HUDEP-2 (cell line): ENCODE measurements around the gene RPL13A.

ENCODE experiments used
- DNase-seq, 76 experiments: peaks; one replicate each; lab custom pipeline; 2025; ENCODE audit not compliant: unreplicated experiment in 76 of 76; lab: John Stamatoyannopoulos, UW

The RPL13A gene

DNA sequence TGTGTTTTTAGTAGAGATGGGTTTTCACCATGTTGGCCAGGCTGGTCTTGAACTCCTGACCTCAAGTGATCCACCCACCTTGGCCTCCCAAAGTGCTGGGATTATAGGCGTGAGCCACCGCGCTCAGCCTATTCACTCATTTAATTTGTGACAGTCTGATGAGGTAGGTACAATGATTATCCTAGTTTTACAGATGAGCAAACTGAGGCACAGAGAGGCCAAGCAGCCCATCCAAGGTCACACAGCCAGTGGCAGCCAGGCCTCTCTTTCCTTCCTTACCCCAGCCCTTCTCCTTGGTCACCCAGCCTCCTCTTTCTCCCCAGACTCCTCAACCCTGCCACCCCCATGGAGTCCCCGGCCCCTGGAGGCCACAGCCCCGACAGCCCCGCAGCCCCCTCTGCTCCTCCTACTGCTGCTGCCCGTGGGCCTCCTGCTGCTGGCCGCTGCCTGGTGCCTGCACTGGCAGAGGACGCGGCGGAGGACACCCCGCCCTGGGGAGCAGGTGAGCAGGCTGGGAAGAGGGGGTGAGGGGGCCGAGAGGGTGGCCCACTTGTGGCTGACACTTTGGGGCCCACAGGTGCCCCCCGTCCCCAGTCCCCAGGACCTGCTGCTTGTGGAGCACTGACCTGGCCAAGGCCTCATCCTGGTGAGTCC lies 7.3 kb upstream of the RPL13A start:
- DNase-seq = no peak

DNA sequence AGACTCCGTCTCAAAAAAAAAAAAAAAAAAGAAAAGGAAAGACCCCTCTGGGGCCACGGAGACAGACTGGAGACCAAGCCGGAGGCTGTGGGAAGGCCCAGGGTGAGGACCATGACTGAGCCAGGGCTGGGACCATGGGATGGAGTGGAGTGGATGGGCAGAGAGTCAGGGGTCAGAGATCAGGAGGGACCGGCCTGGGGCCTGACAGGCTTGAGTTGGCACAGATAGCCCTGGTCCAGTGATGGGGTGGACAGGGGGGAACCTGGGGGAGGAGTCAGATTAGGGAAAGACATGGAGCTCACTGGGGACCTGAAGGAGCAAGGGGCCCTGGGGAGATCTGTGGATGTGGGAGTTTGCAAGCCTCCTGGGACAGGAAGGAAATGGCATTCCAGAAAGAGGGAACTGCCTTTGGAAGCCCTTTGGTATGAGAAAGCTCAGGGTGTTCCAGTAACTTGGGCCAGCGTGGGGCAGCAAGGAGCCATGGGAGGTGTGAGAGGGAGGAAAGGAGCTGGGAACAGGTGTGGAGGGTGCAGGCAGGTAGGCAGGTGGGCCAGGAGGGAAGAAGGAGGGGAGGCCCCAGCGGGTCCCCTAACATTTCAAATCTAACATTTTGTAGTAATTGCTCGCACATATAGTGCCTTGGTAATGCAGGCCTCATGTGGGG lies 6.3 kb upstream of the RPL13A start:
- no peak for DNase-seq

DNA sequence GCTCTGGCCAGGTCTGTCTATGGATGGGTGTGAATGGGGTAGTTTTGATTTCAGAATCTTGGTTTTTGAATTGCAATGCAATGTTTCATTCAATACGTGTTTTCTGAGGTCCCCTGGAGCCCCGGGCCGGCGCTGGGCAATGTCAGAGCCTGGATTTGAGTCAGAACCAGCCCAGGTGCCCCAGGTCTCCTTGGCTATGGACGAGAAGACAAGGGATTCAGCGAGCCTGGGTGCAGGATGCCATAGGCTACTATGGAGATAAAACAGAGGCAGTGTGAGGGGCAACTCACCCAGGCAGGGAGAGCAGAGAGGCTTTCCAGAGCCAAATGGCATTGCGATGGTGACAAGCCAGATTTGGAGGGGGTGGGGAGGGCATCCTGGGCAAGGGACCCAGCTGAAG lies 1.2 kb upstream of the RPL13A start:
- DNase-seq = no peak

DNA sequence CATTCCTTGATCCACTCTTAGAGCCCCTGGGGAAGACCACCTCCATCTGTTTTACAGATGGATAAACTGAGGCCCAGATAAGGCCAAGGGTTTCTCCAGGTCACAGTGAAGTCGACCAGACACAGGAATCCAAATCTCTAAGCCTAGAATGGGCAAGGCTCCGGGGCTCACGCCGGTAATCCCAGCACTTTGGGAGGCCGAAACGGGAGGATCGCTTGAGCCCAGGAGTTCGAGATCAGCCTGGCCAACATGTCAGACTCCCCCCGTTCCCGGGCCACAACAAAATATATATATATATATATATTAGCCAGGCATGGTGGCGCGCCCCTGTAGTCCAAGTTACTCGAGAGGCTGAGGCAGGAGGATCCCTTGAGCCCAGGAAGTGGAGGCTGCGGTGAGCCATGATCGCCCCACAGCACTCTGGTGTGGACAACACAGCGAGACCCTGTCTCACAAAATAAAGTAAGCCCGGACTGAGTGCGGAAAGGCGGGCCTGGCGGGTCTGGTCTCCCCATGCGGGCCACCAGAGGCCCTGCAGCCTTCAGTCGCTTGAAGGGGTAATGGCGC lies 615 bp upstream of the RPL13A start:
- DNase-seq = no peak

DNA sequence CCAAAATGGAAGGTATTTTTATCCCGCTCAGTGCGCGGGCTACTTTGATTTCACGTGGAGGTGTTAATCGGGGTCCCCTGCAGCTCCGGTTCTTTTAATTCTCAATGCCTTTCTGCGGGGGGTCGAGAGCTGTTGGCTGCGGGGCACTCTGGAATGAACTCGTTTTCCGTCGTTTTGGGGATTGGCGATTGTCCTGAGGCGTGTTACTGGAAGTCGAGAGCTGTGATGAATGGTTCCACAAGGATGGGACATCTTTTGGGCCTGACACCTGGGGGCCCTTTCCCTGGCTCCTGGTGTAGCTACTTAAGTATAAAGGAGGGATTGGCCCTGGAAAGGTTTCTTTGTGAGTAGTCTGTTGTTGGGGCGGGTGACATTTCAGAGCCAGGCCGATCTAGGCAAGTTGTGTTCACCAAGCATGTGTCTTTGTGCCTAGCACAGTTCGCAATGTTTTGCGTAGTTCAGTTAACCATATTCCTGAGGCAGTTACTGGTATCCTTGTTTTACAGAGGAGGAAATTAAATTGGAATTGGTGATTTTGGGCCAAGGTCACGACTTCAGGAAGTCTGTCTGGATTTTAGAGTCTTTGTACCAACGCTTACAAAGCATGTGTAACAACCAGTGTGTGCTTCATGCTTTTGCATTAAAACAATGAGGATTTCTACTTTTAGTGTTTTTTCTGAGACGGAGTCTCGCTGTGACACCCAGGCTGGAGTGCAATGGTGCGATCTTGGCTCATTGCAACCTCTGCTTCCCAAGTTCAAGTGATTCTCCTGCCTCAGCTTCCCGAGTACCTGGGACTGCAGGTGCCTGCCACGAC lies 846 bp downstream of the RPL13A start:
- peak in 13 of 76 experiments; percentile 26 to 69 (median 39) for DNase-seq

DNA sequence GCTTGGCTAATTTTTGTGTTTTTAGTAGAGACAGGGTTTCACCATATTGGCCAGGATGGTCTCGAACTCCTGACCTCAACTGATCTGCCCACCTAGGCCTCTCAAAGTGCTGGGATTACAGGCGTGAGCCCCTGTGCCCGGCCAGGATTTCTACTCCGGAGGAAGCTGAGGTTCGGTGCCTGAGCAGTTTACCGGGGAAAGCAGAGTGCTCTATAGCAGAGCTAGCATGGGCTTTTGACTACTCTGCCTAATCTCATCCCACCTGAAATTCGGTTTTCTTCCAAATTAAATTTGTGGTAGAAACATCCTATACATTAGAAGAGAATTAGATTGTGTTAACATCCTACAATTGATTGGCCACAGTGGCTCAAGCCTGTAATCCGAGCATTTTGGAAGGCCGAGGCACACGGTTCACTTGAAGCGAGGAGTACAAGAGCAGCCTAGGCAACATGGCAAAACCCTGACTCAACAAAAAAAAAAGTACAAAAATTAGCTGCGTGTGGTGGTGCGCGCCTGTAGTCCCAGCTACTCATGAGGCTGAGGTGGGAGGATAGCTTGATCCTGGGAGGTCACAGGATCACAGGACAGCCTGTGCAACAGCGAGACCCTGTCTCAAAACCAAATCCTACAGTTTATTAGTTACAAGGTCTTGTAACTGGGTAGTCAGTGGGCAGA lies 1.6 kb downstream of the RPL13A start:
- peak in 7 of 76 experiments; percentile 11 to 48 (median 30) for DNase-seq

DNA sequence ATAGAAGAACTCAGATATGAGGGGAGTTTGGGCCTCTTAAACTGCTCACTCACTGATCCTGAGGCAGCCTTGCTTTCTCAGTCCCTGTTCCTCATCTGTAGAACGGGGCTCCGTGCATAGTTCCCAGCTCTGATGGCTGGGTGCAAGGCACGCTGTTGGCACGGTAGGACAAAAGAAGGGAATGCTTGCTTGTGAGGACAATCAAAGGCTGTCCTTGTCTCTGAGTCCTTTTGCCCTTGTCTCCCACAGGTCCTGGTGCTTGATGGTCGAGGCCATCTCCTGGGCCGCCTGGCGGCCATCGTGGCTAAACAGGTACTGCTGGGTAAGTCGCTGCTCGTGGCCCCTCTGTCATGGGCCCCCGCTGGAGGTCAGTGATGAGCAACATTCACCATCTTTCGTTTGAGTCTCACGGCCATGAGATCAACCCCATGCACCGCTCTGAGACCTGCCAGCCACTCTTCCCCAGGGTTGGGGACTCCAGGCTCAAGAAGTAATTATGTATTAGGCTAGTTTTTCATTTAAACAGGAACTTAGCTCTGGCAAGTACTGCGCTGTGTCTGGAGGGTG lies 2.3 kb downstream of the RPL13A start:
- DNase-seq = peak in 53 of 76 experiments; percentile 20 to 81 (median 47)

DNA sequence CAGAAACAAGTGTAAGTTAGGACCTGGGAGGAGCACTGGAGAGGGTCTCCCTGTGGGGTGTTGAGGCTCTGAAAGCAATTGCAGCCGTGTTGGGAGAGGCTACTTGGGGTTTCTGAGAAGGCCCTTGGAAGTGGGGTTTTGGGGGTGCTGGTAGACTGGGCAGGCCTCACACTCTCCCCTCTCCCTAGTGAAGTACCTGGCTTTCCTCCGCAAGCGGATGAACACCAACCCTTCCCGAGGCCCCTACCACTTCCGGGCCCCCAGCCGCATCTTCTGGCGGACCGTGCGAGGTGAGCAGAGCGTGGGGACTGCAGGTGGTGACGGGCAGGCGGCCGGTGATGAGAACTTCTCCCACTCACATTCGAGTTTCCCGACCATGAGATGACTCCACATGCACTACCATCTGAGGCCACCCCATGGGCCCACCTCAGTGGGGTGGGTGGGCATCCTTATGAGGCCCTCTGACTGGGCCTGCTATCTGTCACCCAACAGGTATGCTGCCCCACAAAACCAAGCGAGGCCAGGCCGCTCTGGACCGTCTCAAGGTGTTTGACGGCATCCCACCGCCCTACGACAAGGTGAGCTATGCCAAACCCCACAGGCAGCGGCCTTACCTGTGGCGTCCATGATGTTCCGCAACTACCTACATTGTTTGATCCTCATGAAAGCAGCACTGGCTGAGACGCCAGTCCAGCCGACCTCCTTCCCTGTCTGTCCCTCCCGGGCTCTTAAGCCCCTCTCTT lies 3.0 kb downstream of the RPL13A start:
- no peak for DNase-seq

DNA sequence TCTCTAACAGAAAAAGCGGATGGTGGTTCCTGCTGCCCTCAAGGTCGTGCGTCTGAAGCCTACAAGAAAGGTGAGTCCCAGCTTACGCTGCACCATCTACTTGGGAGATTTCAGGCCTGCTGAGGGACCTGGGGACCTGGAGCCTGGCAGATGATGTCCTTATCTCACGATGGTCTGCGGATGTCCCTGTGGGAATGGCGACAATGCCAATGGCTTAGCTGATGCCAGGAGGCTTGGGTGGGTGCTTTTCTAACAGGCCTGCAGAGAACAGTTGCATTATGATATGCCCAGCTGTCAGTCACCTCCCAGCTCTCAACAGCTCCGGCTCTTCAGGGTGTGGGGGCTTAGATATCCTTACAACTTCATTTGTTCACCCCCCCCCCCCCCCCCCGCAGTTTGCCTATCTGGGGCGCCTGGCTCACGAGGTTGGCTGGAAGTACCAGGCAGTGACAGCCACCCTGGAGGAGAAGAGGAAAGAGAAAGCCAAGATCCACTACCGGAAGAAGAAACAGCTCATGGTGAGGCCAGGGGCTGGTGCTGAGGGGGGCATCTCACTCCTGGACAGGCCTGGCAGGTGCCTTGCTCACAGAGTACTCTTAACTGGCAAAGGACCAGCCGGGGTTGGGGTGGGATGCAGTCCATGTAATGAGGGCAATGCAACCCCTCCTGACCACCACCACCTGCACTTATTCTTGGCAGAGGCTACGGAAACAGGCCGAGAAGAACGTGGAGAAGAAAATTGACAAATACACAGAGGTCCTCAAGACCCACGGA lies 3.8 kb downstream of the RPL13A start:
- DNase-seq = no peak

DNA sequence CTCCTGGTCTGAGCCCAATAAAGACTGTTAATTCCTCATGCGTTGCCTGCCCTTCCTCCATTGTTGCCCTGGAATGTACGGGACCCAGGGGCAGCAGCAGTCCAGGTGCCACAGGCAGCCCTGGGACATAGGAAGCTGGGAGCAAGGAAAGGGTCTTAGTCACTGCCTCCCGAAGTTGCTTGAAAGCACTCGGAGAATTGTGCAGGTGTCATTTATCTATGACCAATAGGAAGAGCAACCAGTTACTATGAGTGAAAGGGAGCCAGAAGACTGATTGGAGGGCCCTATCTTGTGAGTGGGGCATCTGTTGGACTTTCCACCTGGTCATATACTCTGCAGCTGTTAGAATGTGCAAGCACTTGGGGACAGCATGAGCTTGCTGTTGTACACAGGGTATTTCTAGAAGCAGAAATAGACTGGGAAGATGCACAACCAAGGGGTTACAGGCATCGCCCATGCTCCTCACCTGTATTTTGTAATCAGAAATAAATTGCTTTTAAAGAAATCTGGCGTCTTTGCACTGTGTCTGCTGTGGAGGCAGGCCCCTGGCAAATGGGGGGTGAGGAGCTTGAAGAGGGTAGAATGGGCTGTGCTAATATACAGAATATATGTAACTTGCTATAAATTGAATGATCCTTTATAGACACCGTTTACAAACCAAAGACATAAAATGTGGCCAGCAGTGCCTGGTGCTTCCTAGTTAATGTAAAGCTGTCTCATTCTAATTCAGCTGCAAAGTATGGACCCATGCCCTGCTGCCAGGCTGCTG lies 4.6 kb downstream of the RPL13A start:
- DNase-seq = peak in 3 of 76 experiments; percentile 50 to 63 (median 52)

DNA sequence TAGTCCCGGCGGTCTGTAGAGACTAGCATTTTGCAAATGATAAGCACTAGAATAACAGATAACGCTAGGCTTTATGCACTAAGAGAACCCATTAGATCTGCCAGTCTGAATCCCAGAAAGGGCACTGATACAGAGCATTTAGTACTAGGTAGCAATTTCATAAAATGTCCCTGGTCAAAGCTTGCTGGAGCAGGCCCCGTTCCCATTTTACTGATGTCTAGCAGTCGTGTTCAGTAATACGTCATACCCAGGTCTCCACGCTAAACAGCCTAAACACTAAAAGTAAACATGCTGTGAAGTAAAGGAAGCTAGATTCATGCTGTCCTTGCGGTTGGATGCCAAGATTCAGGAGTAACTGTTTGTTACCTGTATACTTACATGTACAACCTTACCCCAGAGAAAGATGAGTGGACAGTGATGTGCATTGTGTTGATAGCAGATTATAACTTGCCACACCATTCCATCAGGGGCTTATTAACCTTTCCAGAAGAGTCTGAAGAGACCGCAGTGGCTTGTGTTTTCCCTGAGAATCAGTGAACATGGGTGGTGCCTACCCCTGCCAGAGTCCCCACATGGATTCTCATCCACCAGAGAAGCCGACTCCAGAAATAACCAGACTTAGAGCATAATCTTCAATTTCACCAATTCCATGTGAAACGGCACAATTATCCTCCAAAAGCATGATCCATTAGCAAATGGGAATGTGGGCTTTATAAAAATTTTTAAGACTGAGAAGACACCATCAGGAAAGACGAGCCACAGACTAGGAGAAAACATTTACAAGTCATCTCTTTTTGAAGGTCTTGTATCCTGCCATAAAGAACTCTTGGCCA lies 5.4 kb downstream of the RPL13A start:
- peak in 41 of 76 experiments; percentile 24 to 83 (median 54) for DNase-seq

DNA sequence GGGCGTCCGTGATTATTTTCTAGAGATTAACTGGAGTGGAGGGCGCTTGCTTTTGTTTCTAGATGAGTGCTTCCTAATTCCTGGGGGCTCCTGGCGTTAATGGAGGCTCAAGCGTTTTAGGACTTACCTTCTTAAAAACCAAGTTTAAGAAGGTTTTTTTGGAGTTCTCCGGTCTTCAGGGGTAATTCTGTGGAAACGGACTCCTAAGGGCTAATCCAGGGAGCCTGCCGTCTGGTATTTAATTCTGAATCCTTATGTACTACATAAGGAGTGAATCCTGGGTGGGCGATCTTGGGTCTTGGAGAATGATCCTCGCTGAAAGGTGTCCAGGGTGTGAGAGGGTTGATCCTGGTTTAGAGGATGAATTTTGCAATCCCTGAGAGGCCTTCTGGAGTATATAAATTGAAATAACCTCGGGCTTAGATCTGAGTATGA lies 9.2 kb downstream of the RPL13A start:
- no peak for DNase-seq

DNA sequence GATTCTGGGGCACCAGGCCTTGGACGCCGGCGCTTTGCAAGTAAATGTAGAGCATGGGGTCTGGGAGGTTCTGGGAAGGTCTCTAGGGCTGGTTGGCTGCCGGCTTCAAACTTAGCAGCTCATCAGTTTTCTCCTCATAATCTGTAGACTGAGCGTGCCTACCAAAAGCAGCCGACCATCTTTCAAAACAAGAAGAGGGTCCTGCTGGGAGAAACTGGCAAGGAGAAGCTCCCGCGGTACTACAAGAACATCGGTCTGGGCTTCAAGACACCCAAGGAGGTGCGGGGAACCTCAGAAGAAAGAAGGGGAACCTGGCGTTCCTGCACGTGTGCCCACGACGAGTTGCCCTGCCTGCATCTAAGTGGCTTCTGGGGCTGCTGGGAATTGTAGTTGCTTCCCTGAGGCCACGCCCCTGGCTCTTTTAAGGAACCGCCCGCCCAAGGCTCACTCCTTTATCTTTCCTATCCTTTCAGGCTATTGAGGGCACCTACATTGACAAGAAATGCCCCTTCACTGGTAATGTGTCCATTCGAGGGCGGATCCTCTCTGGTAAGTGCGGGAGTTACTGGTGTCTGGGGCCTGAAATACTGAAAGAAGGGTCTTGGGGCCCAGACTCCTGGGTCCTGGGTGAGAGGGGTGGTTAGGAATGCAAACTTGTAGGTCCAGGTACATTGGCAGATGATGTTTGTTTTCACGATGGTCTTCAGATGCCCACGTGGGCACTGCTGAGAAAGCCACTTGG lies 9.8 kb downstream of the RPL13A start:
- DNase-seq = peak in 69 of 76 experiments; percentile 52 to 90 (median 80)

DNA sequence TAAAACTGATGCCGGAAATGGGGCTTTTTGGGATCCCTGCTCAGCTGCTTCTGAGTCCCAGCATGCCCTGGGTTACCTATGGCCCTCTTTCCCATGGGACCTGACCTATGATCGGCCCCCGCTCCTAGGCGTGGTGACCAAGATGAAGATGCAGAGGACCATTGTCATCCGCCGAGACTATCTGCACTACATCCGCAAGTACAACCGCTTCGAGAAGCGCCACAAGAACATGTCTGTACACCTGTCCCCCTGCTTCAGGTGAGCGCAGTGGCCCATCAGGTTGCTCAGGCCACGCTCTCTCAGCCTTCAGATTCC lies 10.3 kb downstream of the RPL13A start:
- no peak for DNase-seq

DNA sequence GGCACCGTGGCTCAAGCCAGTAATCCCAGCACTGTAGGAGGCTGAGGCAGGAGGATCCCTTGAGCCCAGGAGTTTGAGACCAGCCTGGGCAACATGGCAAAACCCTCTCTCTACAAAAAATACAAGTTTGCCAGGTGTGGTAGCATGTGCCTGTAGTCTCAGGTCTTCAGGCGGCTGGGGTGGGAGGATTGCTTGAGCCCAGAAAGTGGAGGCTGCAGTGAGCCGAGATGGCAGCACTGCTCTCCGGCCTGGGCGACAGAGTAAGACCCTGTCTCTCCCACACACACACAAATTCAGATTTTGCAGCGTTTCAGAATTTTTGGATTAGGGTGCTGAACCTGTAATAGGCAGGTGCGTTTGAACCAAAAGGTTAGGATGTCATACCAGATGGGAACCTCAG lies 11.1 kb downstream of the RPL13A start:
- no peak for DNase-seq

DNA sequence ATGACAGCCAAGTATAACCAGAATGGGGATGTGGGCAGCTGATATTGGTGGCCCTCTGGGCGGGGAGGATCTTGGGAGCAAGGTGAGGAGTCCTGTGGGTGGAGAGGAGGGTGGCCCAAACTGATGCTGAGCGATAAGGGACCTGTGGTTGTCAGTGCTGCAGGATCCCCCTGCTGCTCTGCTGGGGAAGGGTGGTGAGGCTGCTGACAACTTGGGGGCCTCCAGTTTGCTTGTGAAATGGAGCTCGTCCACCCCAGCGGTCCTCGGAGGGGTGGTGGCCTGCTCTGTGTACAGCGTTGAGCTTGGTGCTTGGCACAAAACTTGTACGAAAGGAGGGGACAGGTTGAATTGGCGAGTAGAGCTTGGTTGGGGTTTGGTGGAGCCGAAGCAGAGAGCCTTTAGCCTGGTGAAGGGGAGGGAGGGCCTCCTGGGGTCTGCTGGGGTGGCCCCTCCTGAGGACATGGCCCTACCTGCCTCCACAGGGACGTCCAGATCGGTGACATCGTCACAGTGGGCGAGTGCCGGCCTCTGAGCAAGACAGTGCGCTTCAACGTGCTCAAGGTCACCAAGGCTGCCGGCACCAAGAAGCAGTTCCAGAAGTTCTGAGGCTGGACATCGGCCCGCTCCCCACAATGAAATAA lies 11.7 kb downstream of the RPL13A start:
- DNase-seq = peak in 4 of 76 experiments; percentile 22 to 37 (median 32)
